HepG2 (cell line): ENCODE measurements around the gene KIN. TPM values are rescaled to one million over a fixed set of nuclear protein-coding genes. Genes with fewer than 3 reads are reported as not detected.
A peak's percentile ranks its signal among the peaks of the same experiment; 100 is the strongest.

Experiments
- ARID3A ChIP-seq: IDR thresholded peaks from 2 replicates; pipeline ENCODE4 v1.6.1; 2012; ENCODE audit warnings: low read depth, low read length, improper control_type of control experiment
- EED ChIP-seq: sonication (generic); formaldehyde crosslinking; IDR thresholded peaks from 2 replicates; pipeline ENCODE4 v1.5.0; 2020; ENCODE audit warnings: mild to moderate bottlenecking, missing genetic modification reagents
- ELF3 ChIP-seq: IDR thresholded peaks from 2 replicates; pipeline ENCODE4 v1.6.1; 2016; ENCODE audit warnings: missing genetic modification reagents, missing compliant biosample characterization
- HHEX ChIP-seq: IDR thresholded peaks from 2 replicates; pipeline ENCODE4 v1.6.1; 2016; ENCODE audit warnings: control low read depth
- HNRNPL ChIP-seq: fragments of 200-400 bp; formaldehyde crosslinking; IDR thresholded peaks from 2 replicates; pipeline ENCODE4 v1.6.1; 2017; ENCODE audit warnings: mild to moderate bottlenecking, low read depth, low read length
- NFKBIZ ChIP-seq: IDR thresholded peaks from 2 replicates; pipeline ENCODE4 v1.6.1; 2018; ENCODE audit warnings: missing genetic modification reagents, missing compliant biosample characterization
- NFRKB ChIP-seq: fragments of 450-650 bp; IDR thresholded peaks from 2 replicates; pipeline ENCODE4 v1.6.1; 2017
- PBX2 ChIP-seq: IDR thresholded peaks from 2 replicates; pipeline ENCODE4 v1.6.1; 2016; ENCODE audit warnings: control low read depth
- POLR2AphosphoS5 ChIP-seq: IDR thresholded peaks from 2 replicates; pipeline ENCODE4 v1.6.1; 2012; ENCODE audit warnings: low read depth, low read length
- SRSF1 ChIP-seq: fragments of 200-400 bp; formaldehyde crosslinking; optimal IDR thresholded peaks from 2 replicates; pipeline ENCODE3; 2017; ENCODE audit warnings: mild to moderate bottlenecking, low read depth, low read length, moderate library complexity
- TBX2 ChIP-seq: sonication (generic); formaldehyde crosslinking; IDR thresholded peaks from 2 replicates; pipeline ENCODE4 v1.5.0; 2020; ENCODE audit warnings: missing genetic modification reagents, mild to moderate bottlenecking, borderline replicate concordance
- TCF7L2 ChIP-seq: IDR thresholded peaks from 2 replicates; pipeline ENCODE4 v1.6.1; 2011; ENCODE audit warnings: mild to moderate bottlenecking, low read depth, low read length, moderate library complexity
- THYN1 ChIP-seq: sonication (generic); formaldehyde crosslinking; IDR thresholded peaks from 2 replicates; pipeline ENCODE4 v1.8.1; 2023; ENCODE audit warnings: low read depth, mild to moderate bottlenecking, moderate library complexity, missing genetic modification reagents, borderline replicate concordance
- ZMYM4 ChIP-seq: sonication (generic); formaldehyde crosslinking; IDR thresholded peaks from 2 replicates; pipeline ENCODE4 v1.8.1; 2023; ENCODE audit warnings: mild to moderate bottlenecking, missing genetic modification reagents
- ZNF138 ChIP-seq: sonication (generic); formaldehyde crosslinking; IDR thresholded peaks from 2 replicates; pipeline ENCODE4 v1.5.0; 2020; ENCODE audit warnings: mild to moderate bottlenecking, low read depth, missing genetic modification reagents
- ZNF264 ChIP-seq: sonication (generic); formaldehyde crosslinking; IDR thresholded peaks from 2 replicates; pipeline ENCODE4 v1.4.0; 2020; ENCODE audit warnings: missing genetic modification reagents
- ZNF775 ChIP-seq: sonication (generic); formaldehyde crosslinking; IDR thresholded peaks from 2 replicates; pipeline ENCODE4 v1.4.0; 2020; ENCODE audit warnings: missing genetic modification reagents, mild to moderate bottlenecking, moderate library complexity, borderline replicate concordance
- ZNF883 ChIP-seq: sonication (generic); formaldehyde crosslinking; IDR thresholded peaks from 2 replicates; pipeline ENCODE4 v1.5.1; 2020; ENCODE audit warnings: mild to moderate bottlenecking, missing genetic modification reagents; ENCODE audit errors: not compliant biosample characterization
- ZSCAN9 ChIP-seq: IDR thresholded peaks from 2 replicates; pipeline ENCODE4 v1.6.1; 2016; ENCODE audit warnings: borderline replicate concordance
- polyA plus RNA-seq, 8 experiments: library from polyadenylated mRNA; depleted of rRNA in 3 of 8; stranded (reverse) in 7 of 8; unstranded in 1 of 8; fragments of >200 nt; fragmentation: Illumina TruSeq in 4 of 8; extraction: Trizol in 4 of 8; gene quantifications; 2 replicates each; pipeline versions ENCODE4 v1.2.1 to v1.2.3, GENCODE V29; 2011 to 2016; ENCODE audit warnings: low read depth in 4 of 8, missing spikeins in 1 of 8, mixed read lengths in 1 of 8; ENCODE audit not compliant: insufficient read depth in 1 of 8
- total RNA-seq, 5 experiments: library from RNA; depleted of rRNA; stranded (reverse); fragments of >200 nt; fragmentation: Illumina TruSeq; extraction: Trizol; gene quantifications; 2 replicates each; pipeline ENCODE4 v1.2.3, GENCODE V29; 2016; ENCODE audit warnings: low read depth in 1 of 5
- TF ChIP-seq, protein P1 (sequence below): sonication (generic); formaldehyde crosslinking; IDR thresholded peaks from 2 replicates; pipeline ENCODE4 v1.8.1; 2023; ENCODE audit warnings: mild to moderate bottlenecking, inconsistent platforms, moderate library complexity, missing genetic modification reagents, borderline replicate concordance
- TF ChIP-seq, protein P2 (sequence below): sonication (generic); formaldehyde crosslinking; IDR thresholded peaks from 2 replicates; pipeline ENCODE4 v1.8.1; 2023; ENCODE audit warnings: missing genetic modification reagents, mild to moderate bottlenecking, borderline replicate concordance
- TF ChIP-seq, protein P3 (sequence below): sonication (generic); formaldehyde crosslinking; IDR thresholded peaks from 2 replicates; pipeline ENCODE4 v1.9.0; 2021; ENCODE audit warnings: missing genetic modification reagents, borderline replicate concordance
- TF ChIP-seq, protein P4 (sequence below): sonication (generic); formaldehyde crosslinking; conservative IDR thresholded peaks from 2 replicates; pipeline ENCODE4 v1.4.0; 2020; ENCODE audit warnings: missing genetic modification reagents

The KIN gene
- total and polyA plus RNA-seq, 2 of the 13 experiments (the other 11 are each of a cell fraction or from before 2014, with no cell fraction given), result 4.9 to 23.2 TPM

DNA sequence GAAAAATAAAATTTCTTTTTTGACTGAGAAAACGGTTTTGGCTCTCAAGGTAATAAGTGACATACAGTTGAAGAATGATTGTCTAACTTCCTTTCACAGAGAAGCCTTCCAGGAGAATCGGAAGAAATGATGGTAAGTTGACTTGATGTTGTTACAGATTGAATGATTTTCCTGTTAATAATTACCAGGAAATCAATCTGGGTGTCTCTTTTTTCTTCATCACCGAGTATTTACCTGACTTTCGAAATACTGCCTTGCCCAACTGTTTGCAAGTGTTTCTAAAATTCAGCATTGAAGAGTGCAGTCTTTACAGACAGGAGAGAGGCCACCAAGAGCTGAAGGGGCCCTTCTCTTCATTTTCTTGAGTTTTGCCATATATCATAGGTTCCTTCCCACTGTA lies 80.7 kb downstream of the KIN start (continued):
- TF ChIP-seq ZNF883 (CRISPR knock-in tag) (no peak), POLR2AphosphoS5 (peak; percentile 72), ZSCAN9 (CRISPR knock-in tag) (peak; percentile 56; the same call in 1 of the 2 replicates), ZNF264 (peak; percentile 84; the same call in 1 of the 2 replicates), ZNF138 (CRISPR knock-in tag) (no peak), ARID3A (peak; percentile 98), HNRNPL (no peak), ZMYM4 (CRISPR knock-in tag) (peak; percentile 21; the same call in 1 of the 2 replicates), THYN1 (CRISPR knock-in tag) (no peak), ZNF775 (CRISPR knock-in tag) (no peak), ELF3 (CRISPR knock-in tag) (peak; percentile 90), TBX2 (peak; percentile 38; the same call in 1 of the 2 replicates), HHEX (CRISPR knock-in tag) (peak; percentile 52; the same call in 1 of the 2 replicates), EED (CRISPR knock-in tag) (no peak), NFKBIZ (CRISPR knock-in tag) (peak; percentile 95), NFRKB (no peak), PBX2 (no peak; the same call in 1 of the 2 replicates), SRSF1 (no peak), TCF7L2 (peak; percentile 50; the same call in 1 of the 2 replicates)
- TF ChIP-seq, protein P1, sequence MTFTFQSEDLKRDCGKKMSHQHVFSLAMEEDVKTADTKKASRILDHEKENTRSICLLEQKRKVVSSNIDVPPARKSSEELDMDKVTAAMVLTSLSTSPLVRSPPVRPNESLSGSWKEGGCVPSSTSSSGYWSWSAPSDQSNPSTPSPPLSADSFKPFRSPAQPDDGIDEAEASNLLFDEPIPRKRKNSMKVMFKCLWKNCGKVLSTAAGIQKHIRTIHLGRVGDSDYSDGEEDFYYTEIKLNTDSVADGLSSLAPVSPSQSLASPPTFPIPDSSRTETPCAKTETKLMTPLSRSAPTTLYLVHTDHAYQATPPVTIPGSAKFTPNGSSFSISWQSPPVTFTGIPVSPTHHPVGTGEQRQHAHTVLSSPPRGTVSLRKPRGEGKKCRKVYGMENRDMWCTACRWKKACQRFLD (CRISPR knock-in tag), result no peak; the same call in 1 of the 2 replicates
- TF ChIP-seq, protein P2, sequence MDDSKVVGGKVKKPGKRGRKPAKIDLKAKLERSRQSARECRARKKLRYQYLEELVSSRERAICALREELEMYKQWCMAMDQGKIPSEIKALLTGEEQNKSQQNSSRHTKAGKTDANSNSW (CRISPR knock-in tag), result no peak
- TF ChIP-seq, protein P3, sequence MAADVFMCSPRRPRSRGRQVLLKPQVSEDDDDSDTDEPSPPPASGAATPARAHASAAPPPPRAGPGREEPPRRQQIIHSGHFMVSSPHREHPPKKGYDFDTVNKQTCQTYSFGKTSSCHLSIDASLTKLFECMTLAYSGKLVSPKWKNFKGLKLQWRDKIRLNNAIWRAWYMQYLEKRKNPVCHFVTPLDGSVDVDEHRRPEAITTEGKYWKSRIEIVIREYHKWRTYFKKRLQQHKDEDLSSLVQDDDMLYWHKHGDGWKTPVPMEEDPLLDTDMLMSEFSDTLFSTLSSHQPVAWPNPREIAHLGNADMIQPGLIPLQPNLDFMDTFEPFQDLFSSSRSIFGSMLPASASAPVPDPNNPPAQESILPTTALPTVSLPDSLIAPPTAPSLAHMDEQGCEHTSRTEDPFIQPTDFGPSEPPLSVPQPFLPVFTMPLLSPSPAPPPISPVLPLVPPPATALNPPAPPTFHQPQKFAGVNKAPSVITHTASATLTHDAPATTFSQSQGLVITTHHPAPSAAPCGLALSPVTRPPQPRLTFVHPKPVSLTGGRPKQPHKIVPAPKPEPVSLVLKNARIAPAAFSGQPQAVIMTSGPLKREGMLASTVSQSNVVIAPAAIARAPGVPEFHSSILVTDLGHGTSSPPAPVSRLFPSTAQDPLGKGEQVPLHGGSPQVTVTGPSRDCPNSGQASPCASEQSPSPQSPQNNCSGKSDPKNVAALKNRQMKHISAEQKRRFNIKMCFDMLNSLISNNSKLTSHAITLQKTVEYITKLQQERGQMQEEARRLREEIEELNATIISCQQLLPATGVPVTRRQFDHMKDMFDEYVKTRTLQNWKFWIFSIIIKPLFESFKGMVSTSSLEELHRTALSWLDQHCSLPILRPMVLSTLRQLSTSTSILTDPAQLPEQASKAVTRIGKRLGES (CRISPR knock-in tag), result 0 out of 2 replicates have a peak, but pooled peaks have one; percentile 54
- TF ChIP-seq, protein P4, sequence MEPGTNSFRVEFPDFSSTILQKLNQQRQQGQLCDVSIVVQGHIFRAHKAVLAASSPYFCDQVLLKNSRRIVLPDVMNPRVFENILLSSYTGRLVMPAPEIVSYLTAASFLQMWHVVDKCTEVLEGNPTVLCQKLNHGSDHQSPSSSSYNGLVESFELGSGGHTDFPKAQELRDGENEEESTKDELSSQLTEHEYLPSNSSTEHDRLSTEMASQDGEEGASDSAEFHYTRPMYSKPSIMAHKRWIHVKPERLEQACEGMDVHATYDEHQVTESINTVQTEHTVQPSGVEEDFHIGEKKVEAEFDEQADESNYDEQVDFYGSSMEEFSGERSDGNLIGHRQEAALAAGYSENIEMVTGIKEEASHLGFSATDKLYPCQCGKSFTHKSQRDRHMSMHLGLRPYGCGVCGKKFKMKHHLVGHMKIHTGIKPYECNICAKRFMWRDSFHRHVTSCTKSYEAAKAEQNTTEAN (CRISPR knock-in tag), result 0 out of 2 replicates have a peak, but pooled peaks have one; percentile 45
